ENCODE results near the gene IGF2R.
"Not testable (repeated sequence)": the region's sequence is repeated elsewhere in the genome, so short reads cannot be mapped to it uniquely, and the experiment has no call there.

IGF2R gene

GRCh38 chr6:159998538-159998937 is 29.7 kb downstream of the IGF2R start:
- FAIRE-seq: no peak
- DNase-seq (ENCODE audit: insufficient read length, low spot score): no peak
- TF ChIP-seq, protein P1, sequence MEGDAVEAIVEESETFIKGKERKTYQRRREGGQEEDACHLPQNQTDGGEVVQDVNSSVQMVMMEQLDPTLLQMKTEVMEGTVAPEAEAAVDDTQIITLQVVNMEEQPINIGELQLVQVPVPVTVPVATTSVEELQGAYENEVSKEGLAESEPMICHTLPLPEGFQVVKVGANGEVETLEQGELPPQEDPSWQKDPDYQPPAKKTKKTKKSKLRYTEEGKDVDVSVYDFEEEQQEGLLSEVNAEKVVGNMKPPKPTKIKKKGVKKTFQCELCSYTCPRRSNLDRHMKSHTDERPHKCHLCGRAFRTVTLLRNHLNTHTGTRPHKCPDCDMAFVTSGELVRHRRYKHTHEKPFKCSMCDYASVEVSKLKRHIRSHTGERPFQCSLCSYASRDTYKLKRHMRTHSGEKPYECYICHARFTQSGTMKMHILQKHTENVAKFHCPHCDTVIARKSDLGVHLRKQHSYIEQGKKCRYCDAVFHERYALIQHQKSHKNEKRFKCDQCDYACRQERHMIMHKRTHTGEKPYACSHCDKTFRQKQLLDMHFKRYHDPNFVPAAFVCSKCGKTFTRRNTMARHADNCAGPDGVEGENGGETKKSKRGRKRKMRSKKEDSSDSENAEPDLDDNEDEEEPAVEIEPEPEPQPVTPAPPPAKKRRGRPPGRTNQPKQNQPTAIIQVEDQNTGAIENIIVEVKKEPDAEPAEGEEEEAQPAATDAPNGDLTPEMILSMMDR (IDR thresholded peaks at IDR 0.05; ENCODE audit: insufficient read depth, missing control alignments): no peak

DNA sequence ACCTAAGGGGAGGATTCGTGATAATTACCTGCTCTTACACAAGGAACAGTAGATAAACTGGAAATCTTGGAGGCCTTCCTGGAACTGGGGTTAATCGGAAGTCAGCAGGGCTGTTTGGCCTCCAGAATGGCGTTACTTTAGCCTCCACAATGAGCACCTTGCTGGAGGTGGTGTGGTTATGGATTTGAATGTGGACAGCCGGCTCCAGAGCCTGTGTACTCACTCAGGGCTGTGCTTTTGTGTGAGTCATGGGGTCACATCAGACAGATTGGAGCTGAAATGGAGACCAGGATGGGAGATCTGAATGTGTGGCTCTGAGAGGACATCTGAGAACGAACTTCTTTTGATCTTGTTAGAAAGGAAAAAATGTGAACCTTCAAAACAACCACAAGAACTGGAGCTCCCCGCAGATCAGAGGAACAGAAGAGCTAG is 30.4 kb downstream of the IGF2R start:
- DNase-seq (ENCODE audit: insufficient read length, low spot score): no peak
- no peak for FAIRE-seq
- TF ChIP-seq, protein P1 (IDR thresholded peaks at IDR 0.05; ENCODE audit: insufficient read depth, missing control alignments): no peak

DNA sequence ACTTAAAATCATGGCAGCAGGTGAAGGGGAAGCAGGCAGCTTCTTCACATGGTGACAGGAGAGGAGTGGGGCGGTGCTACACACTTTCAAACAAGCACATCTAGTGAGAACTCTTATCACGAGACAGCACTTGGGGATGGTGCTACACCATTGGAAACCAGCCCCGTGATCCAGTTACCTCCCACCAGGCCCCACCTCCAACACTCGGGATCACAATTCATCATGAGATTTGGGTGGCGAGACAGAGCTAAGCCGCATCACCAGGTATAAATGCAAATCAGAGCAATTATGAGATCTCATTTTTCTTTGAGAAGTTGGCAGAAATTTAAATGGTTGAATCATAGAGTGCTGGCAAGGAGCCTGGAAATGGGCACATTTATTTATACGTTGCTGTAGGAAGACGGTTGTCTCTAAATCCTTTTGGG is 31.4 kb downstream of the IGF2R start:
- FAIRE-seq (no peak), DNase-seq (ENCODE audit: insufficient read length, low spot score) (no peak)
- TF ChIP-seq, protein P1 (IDR thresholded peaks at IDR 0.05; ENCODE audit: insufficient read depth, missing control alignments): no peak

DNA sequence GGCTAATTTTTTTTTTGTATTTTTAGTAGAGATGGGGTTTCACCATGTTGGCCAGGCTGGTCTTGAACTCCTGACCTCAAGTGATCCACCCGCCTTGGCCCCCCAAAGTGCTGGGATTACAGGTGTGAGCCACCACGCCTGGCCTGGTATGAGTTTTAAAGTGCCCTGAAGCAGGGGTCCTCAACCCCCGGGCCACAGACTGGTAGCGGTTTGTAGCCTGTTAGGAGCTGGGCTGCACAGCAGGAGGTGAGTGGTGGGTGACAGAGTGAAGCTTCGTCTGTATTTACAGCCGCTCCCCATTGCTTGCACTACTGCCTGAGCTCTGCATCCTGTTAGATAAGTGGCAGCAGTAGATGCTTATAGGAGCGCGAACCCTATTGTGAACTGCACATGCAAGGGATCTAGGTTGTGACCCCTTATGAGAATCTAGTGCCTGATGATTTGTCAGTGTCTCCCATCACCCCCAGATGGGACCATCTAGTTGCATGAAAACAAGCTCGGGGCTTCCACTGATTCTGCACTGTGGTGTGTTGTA is 32.1 kb downstream of the IGF2R start:
- FAIRE-seq: not testable (repeated sequence)

DNA sequence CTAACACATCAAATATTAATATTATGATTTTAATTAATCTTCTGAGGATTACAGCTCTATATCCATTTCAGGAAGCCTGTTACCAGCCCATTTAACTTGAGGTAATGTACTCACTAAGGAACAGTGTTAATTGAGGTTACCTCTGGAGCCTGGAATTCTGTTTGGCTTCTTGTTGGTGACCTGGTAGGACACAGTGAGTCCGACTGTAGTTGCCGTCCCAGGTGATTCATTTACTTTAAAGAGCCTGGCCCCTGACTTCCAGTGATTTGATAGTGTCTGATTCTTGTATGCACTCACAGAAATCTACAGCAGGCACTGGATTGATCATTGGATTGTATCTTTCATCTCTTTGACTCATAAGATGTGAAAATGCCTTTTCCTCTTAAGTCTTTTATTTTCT is 34.0 kb downstream of the IGF2R start:
- DNase-seq (ENCODE audit: insufficient read length, low spot score) (no peak), FAIRE-seq (no peak)
- TF ChIP-seq, protein P1 (IDR thresholded peaks at IDR 0.05; ENCODE audit: insufficient read depth, missing control alignments): no peak

More for the DNA sequence above, 32.1 kb downstream of the IGF2R start:
- not testable (repeated sequence) for DNase-seq (ENCODE audit: insufficient read length, low spot score)

- FAIRE-seq (no peak), DNase-seq (ENCODE audit: insufficient read length, low spot score) (no peak)
- TF ChIP-seq, protein P1 (IDR thresholded peaks at IDR 0.05; ENCODE audit: insufficient read depth, missing control alignments): no peak
These were observed 35.1 kb downstream of the IGF2R start for GRCh38 chr6:160004018-160004417.

DNA sequence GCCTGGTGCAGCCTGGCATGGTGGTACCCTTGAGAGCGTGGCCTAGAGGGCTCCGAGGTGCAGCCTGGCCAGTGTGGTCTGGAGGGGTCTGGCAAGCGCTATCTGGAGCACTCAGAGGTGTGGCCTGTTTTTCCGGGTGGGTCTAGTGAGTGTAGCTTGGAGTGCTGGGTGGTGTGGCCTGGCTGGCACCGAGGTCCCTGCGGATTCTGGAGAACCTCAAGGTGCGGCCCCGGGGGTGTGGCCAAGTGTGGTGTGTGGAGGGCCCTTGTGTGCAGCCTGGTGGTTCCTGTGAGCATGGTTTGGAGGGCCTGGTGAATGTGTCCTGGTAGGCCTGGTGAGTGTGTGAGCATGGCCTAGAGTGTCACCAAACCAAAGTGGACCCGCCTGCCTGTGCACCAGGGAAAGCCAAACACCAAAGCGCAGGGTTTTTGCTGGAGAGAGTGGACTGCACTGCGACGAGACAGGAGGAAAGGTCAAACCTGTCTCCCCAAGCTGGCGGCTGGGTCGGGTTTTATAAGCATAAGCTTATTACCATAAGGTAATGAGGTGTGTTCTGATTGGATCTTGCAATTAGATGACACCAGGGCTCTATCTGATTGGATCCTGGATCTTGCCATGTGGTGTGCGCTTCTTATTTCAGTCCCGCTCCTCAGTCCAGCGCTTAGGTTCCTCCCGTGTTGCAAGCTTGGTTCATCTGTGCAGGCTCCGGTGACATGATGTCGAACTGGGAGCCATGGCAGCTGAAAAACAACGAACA is 35.7 kb downstream of the IGF2R start:
- FAIRE-seq (no peak), DNase-seq (ENCODE audit: insufficient read length, low spot score) (no peak)
- TF ChIP-seq, protein P1 (IDR thresholded peaks at IDR 0.05; ENCODE audit: insufficient read depth, missing control alignments): no peak
